ENCODE results near the gene ZDHHC8.

GRCh38 chr22:20175597-20175900 lies 43.9 kb downstream of the ZDHHC8 start:
- TF ChIP-seq CTCF (IDR thresholded peaks at IDR 0.05; ENCODE audit: extremely low read depth in 1 of 2, insufficient read depth in 1 of 2, low read depth in 1 of 2, low read length in 2 of 2) (no peak), POLR2A (IDR thresholded peaks at IDR 0.05; ENCODE audit: low read depth, low read length) (no peak), JUN (IDR thresholded peaks at IDR 0.05; ENCODE audit: borderline replicate concordance, insufficient read depth, insufficient read length, low read depth) (no peak)
